PC-9 (cell line): ENCODE data around the gene TTC39B. TPM values are rescaled to one million over a fixed set of nuclear protein-coding genes. Genes with fewer than 3 reads are reported as not detected.

ENCODE experiments used
- BruUV-seq: library from RNA; stranded (reverse); fragments of 400-500 nt; replicated peaks from 2 replicates; lab custom pipeline; 2021; lab: Mats Ljungman, UMichigan
- CTCF ChIA-PET: fragments of 300-600 bp; sonication (Branson Sonifier 250); formaldehyde crosslinking; loops from one replicate; lab custom pipeline; 2022; ENCODE audit warnings: antibody characterized with exemption; lab: Charles Lee
- POLR2A ChIA-PET: fragments of 300-600 bp; sonication (Branson Sonifier 250); formaldehyde crosslinking; loops from one replicate; lab custom pipeline; 2022; ENCODE audit warnings: antibody characterized with exemption; ENCODE audit not compliant: unreplicated experiment; lab: Charles Lee
- DNase-seq, 2 experiments: peaks; one replicate each; pipeline versions ENCODE4 v3.0.0 to v3.0.0-alpha.2; 2015 to 2022; ENCODE audit warnings: mixed read lengths in 1 of 2
- H2AFZ ChIP-seq: fragments of 200-600 bp; sonication (generic); 2 replicates; pipeline ENCODE4 v1.8.1; 2017; ENCODE audit warnings: antibody characterized with exemption
- H3F3A ChIP-seq: fragments of 200-600 bp; sonication (generic); 2 replicates; pipeline ENCODE4 v1.8.1; 2017; ENCODE audit warnings: antibody characterized with exemption, mild to moderate bottlenecking, low read depth; ENCODE audit not compliant: insufficient read depth
- H3K27ac ChIP-seq: fragments of 200-600 bp; sonication (generic); 2 replicates; pipeline ENCODE4 v1.6.1; 2016; ENCODE audit warnings: mixed run types
- H3K27me3 ChIP-seq: fragments of 200-600 bp; sonication (generic); 2 replicates; pipeline ENCODE4 v1.6.1; 2016; ENCODE audit warnings: low read depth, mixed run types; ENCODE audit not compliant: insufficient read depth
- H3K36me3 ChIP-seq: fragments of 200-600 bp; sonication (generic); 2 replicates; pipeline ENCODE4 v1.6.1; 2016; ENCODE audit warnings: low read depth, mixed run types
- H3K4me1 ChIP-seq: fragments of 200-600 bp; sonication (generic); replicated peaks from 2 replicates; pipeline ENCODE4 v1.6.1; 2016; ENCODE audit warnings: mixed run types; ENCODE audit not compliant: insufficient read depth
- H3K4me2 ChIP-seq: fragments of 200-600 bp; sonication (generic); 2 replicates; pipeline ENCODE4 v1.6.1; 2017; ENCODE audit warnings: mixed run types
- H3K4me3 ChIP-seq: fragments of 200-600 bp; sonication (generic); 2 replicates; pipeline ENCODE4 v1.6.1; 2016; ENCODE audit warnings: mixed run types
- H3K79me2 ChIP-seq: fragments of 200-600 bp; sonication (generic); 2 replicates; pipeline ENCODE4 v1.6.1; 2017; ENCODE audit warnings: low read depth, mixed run types
- H3K9me2 ChIP-seq: fragments of 200-600 bp; sonication (generic); 2 replicates; pipeline ENCODE4 v1.8.1; 2017; ENCODE audit warnings: mild to moderate bottlenecking; ENCODE audit not compliant: insufficient read depth
- H3K9me3 ChIP-seq: fragments of 200-600 bp; sonication (generic); 2 replicates; pipeline ENCODE4 v1.8.1; 2016; ENCODE audit warnings: low read depth; ENCODE audit not compliant: insufficient read depth
- H4K20me1 ChIP-seq: fragments of 200-600 bp; sonication (generic); 2 replicates; pipeline ENCODE4 v1.8.1; 2017; ENCODE audit not compliant: insufficient read depth
- EZH2 ChIP-seq: fragments of 200-600 bp; sonication (generic); IDR thresholded peaks from 2 replicates; pipeline ENCODE4 v1.8.0; 2017; ENCODE audit warnings: antibody characterized with exemption, low read depth
- intact Hi-C: fragments of 100-400 bp; cut with micrococcal nuclease; formaldehyde crosslinking; loops from one replicate; pipeline ENCODE4 v1.10.0; 2022; ENCODE audit not compliant: unreplicated experiment
- total RNA-seq: library from RNA; stranded (reverse); gene quantifications from 2 replicates; pipeline ENCODE4 v1.2.3, GENCODE V29; 2021
- TF ChIP-seq, protein P1 (sequence below): fragments of 200-600 bp; sonication (generic); conservative IDR thresholded peaks from 2 replicates; pipeline ENCODE4 v1.6.1; 2017; ENCODE audit warnings: mixed run types, antibody characterized with exemption, mild to moderate bottlenecking, moderate library complexity

TTC39B gene
- total RNA-seq, 1 experiment from 2014 or later: 8.8 TPM

DNA sequence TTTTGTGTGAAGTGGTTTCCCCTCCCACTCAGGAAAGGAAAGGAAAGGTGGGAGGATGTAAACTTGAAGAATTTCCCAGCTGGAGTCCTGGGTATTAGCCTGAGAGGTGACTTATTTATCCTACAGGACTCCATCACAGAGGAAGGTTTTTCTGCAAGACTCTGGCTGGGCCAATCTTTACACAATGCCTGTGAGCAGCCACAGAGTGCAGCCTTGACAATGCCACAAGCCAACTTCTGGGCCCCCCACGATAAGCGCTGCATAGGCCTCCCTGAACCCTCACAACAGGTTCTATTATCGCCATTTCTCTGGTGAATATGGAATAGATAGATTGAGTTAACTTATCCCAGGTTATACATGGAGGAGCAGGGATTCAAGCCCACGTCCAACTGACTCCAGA, 12.4 kb downstream of the TTC39B start:
- Histone ChIP-seq H4K20me1 (no peaks in the 10 kb centered on the region), H3K4me1 (peaks cover 17% of the 10 kb centered on the region; the same call in 1 of the 2 replicates), H3K36me3 (no peaks in the 10 kb centered on the region), H2AFZ (no peak overlapping the region), H3K9me2 (no peaks in the 10 kb centered on the region), H3K4me2 (no peak overlapping the region), H3K27ac (no peak overlapping the region), H3K4me3 (no peak overlapping the region), H3K9me3 (no peaks in the 10 kb centered on the region), H3K79me2 (no peaks in the 10 kb centered on the region), H3F3A (no peaks in the 10 kb centered on the region), H3K27me3 (no peaks in the 10 kb centered on the region)
- intact Hi-C loops: no loop called here
- TF ChIP-seq EZH2: no peak
- CTCF ChIA-PET: no interaction called here
- POLR2A ChIA-PET: no interaction called here
- BruUV-seq: no TSS peak
- no peak for DNase-seq

DNA sequence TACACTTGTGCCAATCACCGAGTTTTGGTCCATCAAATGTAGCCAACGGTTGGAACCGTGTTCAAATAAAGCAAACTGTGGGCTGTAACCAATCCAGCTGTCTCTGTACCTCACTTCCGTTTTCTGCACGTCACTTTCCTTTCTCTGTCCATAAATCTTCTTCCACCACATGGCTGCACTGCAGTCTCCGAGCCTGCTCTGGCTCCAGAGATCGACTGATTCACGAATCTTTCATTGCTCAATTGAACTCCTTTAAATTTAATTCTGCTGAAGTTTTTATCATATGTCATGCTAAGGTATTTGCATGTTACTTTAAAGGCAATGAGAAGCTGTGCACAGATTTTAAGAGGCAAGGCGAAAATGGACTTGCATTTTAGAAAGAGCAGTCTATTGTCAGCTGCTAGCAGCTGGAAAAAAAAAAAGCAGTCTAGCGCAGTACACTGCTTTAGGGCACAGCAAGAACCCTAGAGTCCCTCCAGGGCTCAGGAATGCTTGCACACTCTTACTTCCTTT, 13.2 kb downstream of the TTC39B start:
- Histone ChIP-seq H3K36me3 (no peaks in the 10 kb centered on the region), H3K27me3 (no peaks in the 10 kb centered on the region), H3K4me2 (no peak overlapping the region), H2AFZ (no peak overlapping the region), H4K20me1 (no peaks in the 10 kb centered on the region), H3K4me1 (peaks cover 17% of the 10 kb centered on the region; the same call in 1 of the 2 replicates), H3F3A (no peaks in the 10 kb centered on the region), H3K4me3 (no peak overlapping the region), H3K9me3 (no peaks in the 10 kb centered on the region), H3K27ac (no peak overlapping the region), H3K9me2 (no peaks in the 10 kb centered on the region), H3K79me2 (no peaks in the 10 kb centered on the region)
- intact Hi-C loops: no loop called here
- no peak for TF ChIP-seq EZH2
- TF ChIP-seq, protein P1, sequence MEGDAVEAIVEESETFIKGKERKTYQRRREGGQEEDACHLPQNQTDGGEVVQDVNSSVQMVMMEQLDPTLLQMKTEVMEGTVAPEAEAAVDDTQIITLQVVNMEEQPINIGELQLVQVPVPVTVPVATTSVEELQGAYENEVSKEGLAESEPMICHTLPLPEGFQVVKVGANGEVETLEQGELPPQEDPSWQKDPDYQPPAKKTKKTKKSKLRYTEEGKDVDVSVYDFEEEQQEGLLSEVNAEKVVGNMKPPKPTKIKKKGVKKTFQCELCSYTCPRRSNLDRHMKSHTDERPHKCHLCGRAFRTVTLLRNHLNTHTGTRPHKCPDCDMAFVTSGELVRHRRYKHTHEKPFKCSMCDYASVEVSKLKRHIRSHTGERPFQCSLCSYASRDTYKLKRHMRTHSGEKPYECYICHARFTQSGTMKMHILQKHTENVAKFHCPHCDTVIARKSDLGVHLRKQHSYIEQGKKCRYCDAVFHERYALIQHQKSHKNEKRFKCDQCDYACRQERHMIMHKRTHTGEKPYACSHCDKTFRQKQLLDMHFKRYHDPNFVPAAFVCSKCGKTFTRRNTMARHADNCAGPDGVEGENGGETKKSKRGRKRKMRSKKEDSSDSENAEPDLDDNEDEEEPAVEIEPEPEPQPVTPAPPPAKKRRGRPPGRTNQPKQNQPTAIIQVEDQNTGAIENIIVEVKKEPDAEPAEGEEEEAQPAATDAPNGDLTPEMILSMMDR: no peak
- CTCF ChIA-PET: no interaction called here
- BruUV-seq: no TSS peak
- POLR2A ChIA-PET: interaction anchor here (0.6 to 1.0 kb wide), 2 partner anchors 30 to 1396 kb away, joined by 3 to 7 read pairs; no protein-coding TSS in a partner anchor
- DNase-seq: no peak

DNA sequence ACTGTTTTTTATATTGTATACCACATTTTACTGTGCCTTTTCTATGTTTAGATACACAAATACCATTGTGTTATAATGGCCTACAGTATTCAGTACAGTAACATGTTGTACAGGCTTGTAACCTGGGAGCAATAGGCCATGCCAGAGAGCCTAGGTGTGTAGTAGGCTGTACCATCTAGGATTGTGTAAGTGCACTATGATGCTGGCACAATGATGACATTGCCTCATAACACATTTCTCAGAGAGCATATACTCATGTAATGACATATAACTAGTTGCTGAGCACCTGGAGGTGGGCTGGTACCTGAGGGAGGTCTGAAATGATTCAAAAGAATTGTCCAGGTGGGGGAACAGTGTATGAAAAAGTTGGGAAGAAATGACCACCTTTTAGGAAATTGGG, 13.9 kb downstream of the TTC39B start:
- no TSS peak for BruUV-seq
- H3K4me3 ChIP-seq: no peak overlapping the region
- H3K4me1 ChIP-seq: peaks cover 17% of the 10 kb centered on the region; the same call in 1 of the 2 replicates
- H3K4me2 ChIP-seq: no peak overlapping the region
- H2AFZ ChIP-seq: no peak overlapping the region
- no peak for DNase-seq
- H3F3A ChIP-seq: no peaks in the 10 kb centered on the region
- no peak for TF ChIP-seq EZH2
- TF ChIP-seq, protein P1: no peak
- intact Hi-C loops: no loop called here
- CTCF ChIA-PET: no interaction called here
- H3K27me3 ChIP-seq: no peaks in the 10 kb centered on the region
- no peaks in the 10 kb centered on the region for H3K9me2 ChIP-seq
- POLR2A ChIA-PET: interaction anchor here (1.0 kb wide), 1 partner anchor 1397 kb away, joined by 7 read pairs; no protein-coding TSS in a partner anchor
- no peaks in the 10 kb centered on the region for H4K20me1 ChIP-seq
- no peaks in the 10 kb centered on the region for H3K9me3 ChIP-seq
- no peak overlapping the region for H3K27ac ChIP-seq
- no peaks in the 10 kb centered on the region for H3K36me3 ChIP-seq
- H3K79me2 ChIP-seq: no peaks in the 10 kb centered on the region

DNA sequence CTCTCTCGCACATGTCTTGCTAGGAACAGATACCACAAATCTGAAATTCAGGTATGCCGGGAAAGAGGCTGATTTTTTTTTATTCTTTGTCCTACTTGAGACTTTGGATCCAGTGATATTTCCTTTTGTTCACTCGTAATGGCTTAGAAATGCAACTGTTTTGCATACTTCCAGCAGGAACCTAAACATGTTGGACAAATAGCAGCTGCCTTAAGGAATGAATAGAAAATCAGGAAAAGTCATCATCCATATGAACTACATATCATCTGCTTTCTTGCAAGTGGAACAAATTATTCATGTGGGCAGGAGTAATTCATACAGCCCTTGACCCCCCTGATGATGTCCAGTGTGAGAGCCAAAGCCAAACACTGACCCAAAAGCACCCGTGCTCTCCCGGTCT, 17.4 kb downstream of the TTC39B start:
- H3K4me2 ChIP-seq: no peak overlapping the region

More for the DNA sequence above, 17.4 kb downstream of the TTC39B start:
- BruUV-seq: no TSS peak
- H3K27ac ChIP-seq: no peak overlapping the region
- no peaks in the 10 kb centered on the region for H3K79me2 ChIP-seq
- no peaks in the 10 kb centered on the region for H3K4me1 ChIP-seq
- ChIA-PET POLR2A (no interaction called here), CTCF (no interaction called here)
- no peaks in the 10 kb centered on the region for H4K20me1 ChIP-seq
- no peaks in the 10 kb centered on the region for H3F3A ChIP-seq
- no peak overlapping the region for H2AFZ ChIP-seq
- intact Hi-C loops: no loop called here
- no peaks in the 10 kb centered on the region for H3K9me3 ChIP-seq
- H3K9me2 ChIP-seq: no peaks in the 10 kb centered on the region
- TF ChIP-seq, protein P1: no peak
- no peak for TF ChIP-seq EZH2
- no peak overlapping the region for H3K4me3 ChIP-seq
- H3K27me3 ChIP-seq: no peaks in the 10 kb centered on the region
- no peaks in the 10 kb centered on the region for H3K36me3 ChIP-seq
- DNase-seq: no peak
